ENCODE results near the gene ABI1.

DNA sequence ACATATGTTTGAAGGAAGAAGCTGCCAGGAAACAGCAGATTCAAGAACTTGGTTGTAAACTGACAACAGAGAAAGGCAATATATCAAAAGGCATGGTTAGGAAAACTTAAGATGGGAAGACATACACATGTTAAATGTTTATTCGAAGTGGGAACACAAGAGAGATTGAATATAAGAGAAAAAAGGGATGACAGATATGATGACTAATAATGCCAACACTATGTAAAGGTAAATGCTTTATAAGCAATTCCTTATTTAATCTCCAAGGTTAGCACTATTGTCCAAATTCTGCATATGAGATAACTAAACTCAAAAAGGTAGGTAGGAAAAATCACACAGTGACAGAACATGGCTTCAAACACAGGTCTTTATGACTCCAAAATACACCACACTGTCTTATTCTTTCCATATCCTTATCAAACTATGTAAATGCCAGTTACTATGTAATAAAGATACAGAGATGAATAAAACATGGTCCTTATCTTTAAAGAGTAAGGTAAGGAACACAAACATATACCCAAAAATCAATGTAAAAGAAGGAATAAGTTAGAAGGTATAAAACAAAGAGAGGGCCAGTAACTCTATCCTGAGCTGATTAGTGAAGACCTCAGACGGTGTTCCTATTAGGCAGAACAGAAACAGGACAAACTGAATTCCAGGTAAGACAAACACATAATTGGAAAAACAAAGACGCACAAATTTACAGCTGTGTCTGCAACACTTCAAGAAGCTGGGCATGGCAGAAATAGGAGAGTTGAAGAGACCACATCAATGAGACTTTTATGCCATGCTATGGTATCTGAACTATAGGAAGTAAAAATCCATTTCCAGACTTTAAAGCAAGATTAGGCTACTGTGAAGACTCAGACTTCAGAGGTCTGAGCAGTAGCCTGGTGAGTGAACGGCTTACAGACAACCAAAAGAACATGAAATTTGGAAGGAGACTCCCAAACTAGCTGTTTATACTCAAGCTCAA, 56.1 kb downstream of the ABI1 start:
- TF ChIP-seq CTCF (IDR thresholded peaks at IDR 0.05; ENCODE audit: low read length) (no peak), EZH2 (IDR thresholded peaks at IDR 0.05; ENCODE audit: borderline replicate concordance, low read length) (no peak)
